GM10248 (cell line): ENCODE data around the gene SLX4IP.

Source experiments
- CTCF ChIA-PET: fragments of 300-600 bp; sonication (Branson Sonifier 250); formaldehyde crosslinking; extraction: SDS; loops from one replicate; lab custom pipeline; 2021; ENCODE audit warnings: antibody characterized with exemption; lab: Yijun Ruan, JAX
- POLR2A ChIA-PET: fragments of 350-650 bp; sonication (Branson Sonifier 250); formaldehyde crosslinking; extraction: SDS; loops from one replicate; lab custom pipeline; 2020; ENCODE audit warnings: antibody characterized with exemption; lab: Yijun Ruan, JAX
- DNase-seq: peaks from one replicate; pipeline ENCODE4 v3.0.0; 2012; ENCODE audit errors: extremely low spot score
- CTCF ChIP-seq: IDR thresholded peaks from 2 replicates; pipeline ENCODE4 v1.5.1; 2012; ENCODE audit warnings: mild to moderate bottlenecking, low read depth; ENCODE audit errors: extremely low read depth, missing control alignments, control extremely low read depth

SLX4IP gene

GRCh38 chr20:10662661-10663458, 227.8 kb downstream of the SLX4IP start:
- POLR2A ChIA-PET: no interaction called here
- TF ChIP-seq CTCF: no peak
- DNase-seq: no peak
- CTCF ChIA-PET: interaction anchor here (0.9 to 10.7 kb wide), 5 partner anchors 9 to 187 kb away, joined by 3 to 73 read pairs (median 4); partner anchors contain the start of gene JAG1

- ChIA-PET POLR2A (no interaction called here), CTCF (interaction anchor here (1.8 to 10.7 kb wide), 3 partner anchors 8 to 188 kb away, joined by 4 to 73 read pairs (median 4); partner anchors contain the start of gene JAG1)
- TF ChIP-seq CTCF: no peak
- DNase-seq: no peak
These were observed 228.7 kb downstream of the SLX4IP start for GRCh38 chr20:10663756-10664155.

GRCh38 chr20:10665027-10665561, 230.0 kb downstream of the SLX4IP start:
- POLR2A ChIA-PET: no interaction called here
- no peak for DNase-seq
- CTCF ChIA-PET: interaction anchor here (10.7 kb wide), 1 partner anchor 7 kb away, joined by 73 read pairs; the partner anchor contains the start of gene JAG1
- no peak for TF ChIP-seq CTCF

GRCh38 chr20:10665791-10666190, 230.7 kb downstream of the SLX4IP start:
- TF ChIP-seq CTCF: no peak
- ChIA-PET POLR2A (no interaction called here), CTCF (no interaction called here)
- DNase-seq: no peak

GRCh38 chr20:10666221-10667076, 231.3 kb downstream of the SLX4IP start:
- POLR2A ChIA-PET: interaction anchor here (0.5 kb wide), 1 partner anchor 601 kb away, joined by 4 read pairs; no protein-coding TSS in a partner anchor
- TF ChIP-seq CTCF: no peak

GRCh38 chr20:10667077-10667401, 231.9 kb downstream of the SLX4IP start:
- TF ChIP-seq CTCF: no peak
- CTCF ChIA-PET: interaction anchor here (9.0 kb wide), 1 partner anchor 8 kb away, joined by 73 read pairs; no protein-coding TSS in a partner anchor
- no peak for DNase-seq
- POLR2A ChIA-PET: no interaction called here

More at GRCh38 chr20:10666221-10667076, 231.3 kb downstream of the SLX4IP start:
- CTCF ChIA-PET: no interaction called here
- DNase-seq: no peak
